B cell (primary cell): ENCODE results near the gene RER1. TPM values are rescaled to one million over a fixed set of nuclear protein-coding genes. Genes with fewer than 3 reads are reported as not detected.

Experiments used
- ATAC-seq: fragments of 200-7000 bp; cut with Tn5 transposase; one replicate; pipeline ENCODE4 v1.10.0; 2021; ENCODE audit warnings: low read depth, mild to moderate bottlenecking, moderate number of reproducible peaks, moderate library complexity
- CTCF ChIA-PET: fragments of 350-600 bp; sonication (Branson Sonifier 250); formaldehyde crosslinking; loops from one replicate; lab custom pipeline; 2021; ENCODE audit warnings: antibody characterized with exemption, inconsistent platforms; lab: Charles Lee
- POLR2A ChIA-PET: fragments of 350-600 bp; sonication (Branson Sonifier 250); formaldehyde crosslinking; loops from one replicate; lab custom pipeline; 2021; ENCODE audit warnings: antibody characterized with exemption; lab: Charles Lee
- DNase-seq: peaks from one replicate; pipeline ENCODE4 v3.0.0; 2013
- H2AFZ ChIP-seq: 2 replicates; pipeline ENCODE4 v1.6.1; 2012; ENCODE audit warnings: mild to moderate bottlenecking, low read depth, low read length; ENCODE audit not compliant: insufficient read depth, poor library complexity, severe bottlenecking
- H3K27ac ChIP-seq, 2 donors: 1 replicate in 1 of 2; 2 replicates in 1 of 2; pipeline ENCODE4 v1.5.1; 2012 to 2013; ENCODE audit warnings: low read length in 2 of 2, mild to moderate bottlenecking in 2 of 2, moderate library complexity in 1 of 2
- H3K27me3 ChIP-seq, 4 experiments: fragments of 200-600 bp in 1 of 4; sonication (generic) in 1 of 4; replicated peaks in 1 of 4; 1 replicate in 2 of 4; 2 replicates in 2 of 4; pipeline versions ENCODE4 v1.6.1 to v1.7.0; 2013 to 2016; ENCODE audit warnings: low read length in 3 of 4, mild to moderate bottlenecking in 2 of 4, mixed read lengths in 1 of 4, moderate library complexity in 1 of 4; ENCODE audit not compliant: insufficient read depth in 4 of 4, control insufficient read depth in 3 of 4; ENCODE audit errors: control extremely low read depth in 1 of 4
- H3K36me3 ChIP-seq, 2 experiments: replicated peaks in 1 of 2; 1 replicate in 1 of 2; 2 replicates in 1 of 2; pipeline versions ENCODE4 v1.6.1 to v1.7.1; 2013; ENCODE audit warnings: low read length in 1 of 2; ENCODE audit not compliant: insufficient read depth in 2 of 2, control insufficient read depth in 1 of 2; ENCODE audit errors: control extremely low read depth in 1 of 2, extremely low read depth in 1 of 2
- H3K4me1 ChIP-seq, 2 donors: fragments of 200-600 bp in 1 of 2; sonication (generic) in 1 of 2; 1 replicate in 1 of 2; 2 replicates in 1 of 2; pipeline versions ENCODE4 v1.5.1 to v1.6.1; 2013 to 2017; ENCODE audit warnings: low read length in 2 of 2; ENCODE audit not compliant: control insufficient read depth in 2 of 2, insufficient read depth in 2 of 2
- H3K4me2 ChIP-seq: replicated peaks from 2 replicates; pipeline ENCODE3; 2012; ENCODE audit warnings: mild to moderate bottlenecking, low read depth, low read length; ENCODE audit not compliant: poor library complexity, severe bottlenecking
- H3K4me3 ChIP-seq, 5 experiments: fragments of 200-600 bp in 1 of 5; sonication (generic) in 1 of 5; 1 replicate in 3 of 5; 2 replicates in 2 of 5; pipeline versions ENCODE4 v1.5.1 to v1.7.0; 2011 to 2016; ENCODE audit warnings: low read length in 4 of 5, mild to moderate bottlenecking in 4 of 5, low read depth in 2 of 5, control low read depth in 1 of 5, moderate library complexity in 1 of 5; ENCODE audit not compliant: insufficient read depth in 1 of 5; ENCODE audit errors: control extremely low read depth in 1 of 5, extremely low read depth in 1 of 5
- H3K79me2 ChIP-seq: fragments of 200-600 bp; sonication (generic); one replicate; pipeline ENCODE4 v1.6.0; 2016; ENCODE audit warnings: low read length; ENCODE audit not compliant: control insufficient read depth, insufficient read depth
- H3K9ac ChIP-seq: fragments of 200-600 bp; sonication (generic); 2 replicates; pipeline ENCODE4 v1.6.1; 2017; ENCODE audit warnings: mild to moderate bottlenecking, low read length, moderate library complexity
- H3K9me3 ChIP-seq, 3 donors: one replicate each; pipeline versions ENCODE4 v1.6.1 to v1.7.1; 2013; ENCODE audit warnings: low read length in 2 of 3; ENCODE audit not compliant: control insufficient read depth in 2 of 3, insufficient read depth in 1 of 3; ENCODE audit errors: control extremely low read depth in 1 of 3
- H4K20me1 ChIP-seq: 2 replicates; pipeline ENCODE4 v1.6.0; 2012; ENCODE audit warnings: mild to moderate bottlenecking, low read length; ENCODE audit not compliant: insufficient read depth, control insufficient read depth, poor library complexity, severe bottlenecking
- H3K27ac Mint-ChIP-seq: one replicate; pipeline ENCODE4 v1.8.0; 2021; ENCODE audit warnings: mixed read lengths
- H3K27me3 Mint-ChIP-seq: one replicate; pipeline ENCODE4 v1.8.0; 2021; ENCODE audit warnings: mixed read lengths
- H3K4me1 Mint-ChIP-seq: one replicate; pipeline ENCODE4 v1.8.0; 2021; ENCODE audit warnings: mixed read lengths
- H3K4me3 Mint-ChIP-seq: one replicate; pipeline ENCODE4 v1.8.0; 2021; ENCODE audit warnings: mixed read lengths
- H3K9me3 Mint-ChIP-seq: one replicate; pipeline ENCODE4 v1.8.0; 2022; ENCODE audit warnings: mixed read lengths; ENCODE audit not compliant: insufficient read depth
- CTCF ChIP-seq: fragments of 200-600 bp; IDR thresholded peaks from one replicate; pipeline ENCODE4 v1.8.0; 2022; ENCODE audit warnings: antibody characterized with exemption, mild to moderate bottlenecking
- EZH2 ChIP-seq: IDR thresholded peaks from 2 replicates; pipeline ENCODE4 v1.6.1; 2012; ENCODE audit warnings: borderline replicate concordance, low read depth, mild to moderate bottlenecking, moderate library complexity, low read length; ENCODE audit not compliant: insufficient read depth, poor library complexity, severe bottlenecking
- WGBS: methylation state at CpG from one replicate; pipeline ENCODE4 v1.1.5; 2013; ENCODE audit warnings: missing lambda C conversion rate; ENCODE audit not compliant: insufficient coverage; 5-methylcytosine and 5-hydroxymethylcytosine counted together
- intact Hi-C: fragments of 100-400 bp; cut with micrococcal nuclease; formaldehyde crosslinking; loops from one replicate; pipeline ENCODE4 v1.10.0; 2022
- polyA plus RNA-seq: library from polyadenylated mRNA; depleted of rRNA; stranded (reverse); fragments of >200 nt; gene quantifications from 2 replicates; pipeline ENCODE4 v1.2.3, GENCODE V29; 2012
- total RNA-seq, 2 donors: library from RNA; stranded (reverse); fragments of 120-200 nt in 1 of 2; gene quantifications; 1 replicate in 1 of 2; 2 replicates in 1 of 2; pipeline versions ENCODE4 v1.2.3 to v1.2.4, GENCODE V29; 2013 to 2022

The RER1 gene
- total and polyA plus RNA-seq, 2 donors (not counting 1 experiment from before 2014, with no cell fraction given) = 78.5 to 118 TPM

- Histone ChIP-seq H3K9ac (no peak overlapping the region), H3K4me1 (no peaks in the 10 kb centered on the region), H3K27me3 (no peaks in the 10 kb centered on the region), H3K36me3 (no peaks in the 10 kb centered on the region), H3K9me3 (no peaks in the 10 kb centered on the region), H3K27ac (no peak overlapping the region), H3K79me2 (no peaks in the 10 kb centered on the region), H3K4me2 (no peak overlapping the region), H2AFZ (no peak overlapping the region), H4K20me1 (no peaks in the 10 kb centered on the region), H3K4me3 (no peak overlapping the region)
- no peak for ATAC-seq
- TF ChIP-seq EZH2 (no peak), CTCF (no peak)
- 91% methylated on average over 21 of the region's 21 CpGs for WGBS
- no peak for DNase-seq
- H3K27me3 Mint-ChIP-seq = no peaks in the 10 kb centered on the region
- POLR2A ChIA-PET = no interaction called here
- no peaks in the 10 kb centered on the region for H3K9me3 Mint-ChIP-seq
- no peak overlapping the region for H3K4me3 Mint-ChIP-seq
- H3K4me1 Mint-ChIP-seq = no peaks in the 10 kb centered on the region
- no peak overlapping the region for H3K27ac Mint-ChIP-seq
- CTCF ChIA-PET = no interaction called here
- intact Hi-C loops = no loop called here
These were observed 38.6 kb upstream of the RER1 start for GRCh38 chr1:2352897-2353550.

DNA sequence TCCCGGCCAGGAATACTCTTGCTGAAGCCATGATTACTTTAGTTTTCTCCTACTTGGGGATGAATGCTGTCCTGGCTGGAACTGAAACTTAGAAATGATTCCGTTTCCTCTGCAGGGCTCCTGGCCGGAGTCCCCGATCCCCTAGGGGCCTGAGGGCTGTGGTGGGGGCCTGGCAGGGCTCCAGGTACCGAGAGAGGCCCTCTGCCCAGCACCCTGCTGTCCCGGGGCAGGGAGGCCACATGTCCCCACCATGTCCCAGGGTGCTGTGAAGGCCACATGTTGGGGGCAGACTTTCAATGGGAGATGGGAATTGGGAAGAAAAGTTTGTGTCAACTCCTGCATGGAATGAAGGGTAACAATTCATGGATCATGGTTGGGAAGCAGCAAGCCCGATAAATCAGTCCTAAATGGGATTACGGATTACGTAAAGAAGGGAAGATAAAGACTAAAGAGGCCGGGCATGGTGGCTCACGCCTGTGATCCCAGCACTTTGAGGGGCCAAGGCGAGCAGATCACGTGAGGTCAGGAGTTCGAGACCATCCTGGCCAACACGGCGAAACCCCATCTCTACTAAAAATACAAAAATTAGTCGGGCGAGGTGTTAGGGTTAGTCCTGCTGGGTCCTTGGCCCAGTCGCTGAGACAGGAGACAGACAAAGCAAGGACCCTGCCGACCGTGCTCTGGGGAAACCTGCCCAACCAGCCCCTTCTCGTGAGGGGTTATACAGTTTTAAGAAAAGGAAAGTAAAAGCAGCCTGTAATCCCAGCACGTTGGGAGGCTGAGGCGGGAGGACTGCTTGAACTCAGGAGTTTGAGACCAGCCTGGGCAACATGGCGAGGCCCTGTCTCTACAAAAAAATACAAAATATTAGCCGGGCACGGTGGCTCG is 37.8 kb upstream of the RER1 start:
- TF ChIP-seq EZH2 = no peak
- TF ChIP-seq CTCF = no peak
- no peak for DNase-seq
- CTCF ChIA-PET = no interaction called here
- H3K4me3 Mint-ChIP-seq = no peak overlapping the region
- H3K9me3 ChIP-seq = no peaks in the 10 kb centered on the region
- no peaks in the 10 kb centered on the region for H3K4me1 ChIP-seq
- no peak overlapping the region for H2AFZ ChIP-seq
- no peak for ATAC-seq
- no peaks in the 10 kb centered on the region for H3K36me3 ChIP-seq
- WGBS = 82% methylated on average over 18 of the region's 28 CpGs
- no peak overlapping the region for H3K4me3 ChIP-seq
- no peaks in the 10 kb centered on the region for H4K20me1 ChIP-seq
- no peaks in the 10 kb centered on the region for H3K9me3 Mint-ChIP-seq
- intact Hi-C loops = no loop called here
- H3K27me3 ChIP-seq = no peaks in the 10 kb centered on the region
- no peaks in the 10 kb centered on the region for H3K79me2 ChIP-seq
- H3K27ac Mint-ChIP-seq = no peak overlapping the region
- H3K4me2 ChIP-seq = no peak overlapping the region
- no peak overlapping the region for H3K27ac ChIP-seq
- H3K9ac ChIP-seq = no peak overlapping the region
- POLR2A ChIA-PET = no interaction called here
- H3K4me1 Mint-ChIP-seq = no peaks in the 10 kb centered on the region
- no peaks in the 10 kb centered on the region for H3K27me3 Mint-ChIP-seq
